Activated CD8-positive, alpha-beta T cell treated with anti-CD3 and anti-CD28 coated beads for 36 hours (primary cell): ENCODE results near the gene FBXO39. TPM values are rescaled to one million over a fixed set of nuclear protein-coding genes. Genes with fewer than 3 reads are reported as not detected.
"Not testable (repeated sequence)": the region's sequence is repeated elsewhere in the genome, so short reads cannot be mapped to it uniquely, and the experiment has no call there.

Experiments used
- ATAC-seq: fragments of 200-7000 bp; cut with Tn5 transposase; one replicate; pipeline ENCODE4 v1.10.0; 2021; ENCODE audit warnings: mild to moderate bottlenecking, moderate library complexity
- CTCF ChIA-PET: fragments of 350-600 bp; sonication (Branson Sonifier 250); formaldehyde crosslinking; loops from one replicate; lab custom pipeline; 2021; ENCODE audit warnings: antibody characterized with exemption; lab: Charles Lee
- POLR2A ChIA-PET: fragments of 350-600 bp; sonication (Branson Sonifier 250); formaldehyde crosslinking; loops from one replicate; lab custom pipeline; 2021; ENCODE audit warnings: antibody characterized with exemption; lab: Charles Lee
- DNase-seq: peaks from one replicate; pipeline ENCODE4 v3.0.0-alpha.2; 2020
- H3K27ac Mint-ChIP-seq: one replicate; pipeline ENCODE4 v1.8.0; 2021; ENCODE audit warnings: mild to moderate bottlenecking, mixed read lengths
- H3K27me3 Mint-ChIP-seq: one replicate; pipeline ENCODE4 v1.8.0; 2021; ENCODE audit warnings: mixed read lengths
- H3K36me3 Mint-ChIP-seq: one replicate; pipeline ENCODE4 v1.8.0; 2021; ENCODE audit warnings: low read depth, mixed read lengths
- H3K4me1 Mint-ChIP-seq: one replicate; pipeline ENCODE4 v1.8.0; 2021; ENCODE audit warnings: low read depth, mixed read lengths
- H3K4me3 Mint-ChIP-seq: one replicate; pipeline ENCODE4 v1.8.0; 2021; ENCODE audit warnings: mild to moderate bottlenecking, moderate library complexity, mixed read lengths
- H3K9me3 Mint-ChIP-seq: one replicate; pipeline ENCODE4 v1.8.0; 2021; ENCODE audit warnings: mixed read lengths
- CTCF ChIP-seq: fragments of 200-600 bp; IDR thresholded peaks from one replicate; pipeline ENCODE4 v1.8.0; 2022; ENCODE audit warnings: antibody characterized with exemption, mild to moderate bottlenecking
- intact Hi-C: fragments of 100-400 bp; cut with micrococcal nuclease; formaldehyde crosslinking; loops from one replicate; pipeline ENCODE4 v1.10.0; 2022
- total RNA-seq, 2 experiments: library from RNA; stranded (reverse); gene quantifications; one replicate each; pipeline ENCODE4 v1.2.3, GENCODE V29; 2021

Gene FBXO39
- total RNA-seq: not detected

- POLR2A ChIA-PET: no interaction called here
- peaks cover 45% of the 10 kb centered on the region for H3K27me3 Mint-ChIP-seq
- H3K4me3 Mint-ChIP-seq: no peak within 1 kb of the TSS
- ATAC-seq (no peak), DNase-seq (no peak)
- no peaks in the 10 kb centered on the region for H3K4me1 Mint-ChIP-seq
- intact Hi-C loops: no loop called here
- no peak for TF ChIP-seq CTCF
- peaks cover 40% of the 10 kb centered on the region for H3K36me3 Mint-ChIP-seq
- CTCF ChIA-PET: interaction anchor here (0.9 kb wide), 1 partner anchor 135 kb away, joined by 3 read pairs; no protein-coding TSS in a partner anchor
- no peak within 1 kb of the TSS for H3K27ac Mint-ChIP-seq
- H3K9me3 Mint-ChIP-seq: peaks cover 26% of the 10 kb centered on the region
Observed at GRCh38 chr17:6775871-6776405, at the start of gene FBXO39. FBXO39 (plus strand) TSS chr17:6776215; CDS start chr17:6779869, 3,654 bp downstream.

DNA sequence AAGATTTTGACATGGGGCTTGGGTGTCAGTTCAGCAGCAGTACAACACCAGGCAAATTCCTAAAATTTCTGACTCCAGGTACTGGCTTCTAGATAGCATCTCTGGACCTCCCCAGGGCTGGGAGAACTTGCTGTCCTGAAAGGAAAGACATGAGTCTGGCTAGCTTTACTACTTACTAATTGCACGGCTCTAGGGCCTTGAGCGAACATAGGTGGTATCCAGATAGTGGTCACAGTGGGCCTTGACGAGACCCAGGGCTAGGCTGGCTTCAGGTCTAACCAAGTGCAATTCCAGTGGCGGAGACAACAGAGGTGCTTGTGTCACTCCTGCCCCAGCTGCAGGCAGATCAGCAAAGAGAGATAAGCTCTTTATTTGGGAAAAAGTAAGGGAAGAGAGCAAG lies 46.5 kb upstream of the FBXO39 start:
- ChIA-PET POLR2A (no interaction called here), CTCF (interaction anchor here (0.7 kb wide), 1 partner anchor 114 kb away, joined by 3 read pairs; no protein-coding TSS in a partner anchor)
- intact Hi-C loops: no loop called here
- Mint-ChIP-seq H3K4me1 (no peaks in the 10 kb centered on the region), H3K27me3 (peaks cover 13% of the 10 kb centered on the region), H3K4me3 (no peak overlapping the region), H3K27ac (no peak overlapping the region), H3K9me3 (no peaks in the 10 kb centered on the region), H3K36me3 (no peaks in the 10 kb centered on the region)
- DNase-seq (no peak), ATAC-seq (no peak)
- no peak for TF ChIP-seq CTCF

DNA sequence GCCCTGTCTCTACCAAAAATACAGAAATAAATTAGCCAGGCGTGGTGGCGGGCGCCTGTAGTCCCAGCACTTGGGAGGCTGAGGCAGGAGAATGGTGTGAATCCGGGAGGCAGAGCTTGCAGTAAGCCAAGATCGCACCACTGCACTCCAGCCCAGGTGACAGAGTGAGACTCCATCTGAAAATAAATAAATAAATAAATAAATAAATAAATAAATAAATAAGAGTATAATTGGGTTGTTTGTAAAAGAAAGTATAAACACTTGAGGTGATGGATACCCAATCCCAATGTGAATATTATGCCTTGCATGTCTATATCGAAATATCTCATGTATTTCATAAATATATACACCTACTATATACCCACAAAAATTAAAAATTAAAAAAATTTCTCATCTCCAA lies 29.4 kb upstream of the FBXO39 start:
- H3K4me1 Mint-ChIP-seq, POLR2A ChIA-PET, H3K27ac Mint-ChIP-seq, intact Hi-C loops, H3K36me3 Mint-ChIP-seq, ATAC-seq, H3K9me3 Mint-ChIP-seq, DNase-seq, H3K4me3 Mint-ChIP-seq: not testable (repeated sequence)
- H3K27me3 Mint-ChIP-seq: peaks cover 16% of the 10 kb centered on the region
- CTCF ChIA-PET: interaction anchor here (0.6 kb wide), 1 partner anchor 139 kb away, joined by 3 read pairs; no protein-coding TSS in a partner anchor

DNA sequence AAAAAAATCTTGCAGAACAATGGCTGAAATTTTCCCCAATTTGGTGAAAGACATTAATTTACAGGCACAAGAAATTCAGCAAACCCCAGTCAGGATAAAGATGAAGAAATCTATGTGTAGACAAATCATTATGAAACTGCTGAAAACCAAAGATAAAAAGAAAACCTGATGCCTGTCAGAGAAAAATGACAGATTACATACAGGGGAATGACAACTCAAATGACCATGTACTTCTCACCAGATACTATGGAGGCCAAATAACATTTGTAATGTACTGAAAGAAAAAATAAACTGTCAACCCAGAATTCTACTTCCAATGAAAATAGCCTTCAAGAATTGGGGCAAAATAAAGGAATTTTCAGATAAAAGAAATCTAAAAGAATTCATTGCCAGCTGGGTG lies 27.4 kb upstream of the FBXO39 start:
- ChIA-PET CTCF (no interaction called here), POLR2A (no interaction called here)
- no peak for DNase-seq
- no peak overlapping the region for H3K4me3 Mint-ChIP-seq
- H3K9me3 Mint-ChIP-seq: no peaks in the 10 kb centered on the region
- intact Hi-C loops: no loop called here
- H3K36me3 Mint-ChIP-seq: no peaks in the 10 kb centered on the region
- peaks cover 11% of the 10 kb centered on the region for H3K27me3 Mint-ChIP-seq
- TF ChIP-seq CTCF: no peak
- no peak overlapping the region for H3K27ac Mint-ChIP-seq
- no peak for ATAC-seq
- peaks cover 16% of the 10 kb centered on the region for H3K4me1 Mint-ChIP-seq

DNA sequence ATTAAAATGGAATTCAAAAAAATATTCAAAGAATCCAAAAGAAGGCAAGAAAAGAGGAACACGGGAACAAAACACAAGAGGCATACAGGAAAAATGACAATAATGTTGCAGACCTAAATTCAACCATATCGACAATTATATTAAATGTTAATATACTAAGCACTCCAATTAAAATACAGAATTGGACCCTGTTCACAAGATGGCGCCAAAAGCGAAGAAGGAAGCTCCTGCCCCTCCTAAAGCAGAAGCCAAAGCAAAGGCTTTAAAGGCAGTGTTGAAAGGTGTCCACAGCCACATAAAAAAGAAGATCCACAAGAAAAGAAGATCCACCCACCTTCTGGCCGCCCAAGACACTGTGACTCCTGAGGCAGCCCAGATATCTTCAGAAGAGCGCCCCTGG lies 26.5 kb upstream of the FBXO39 start:
- H3K27me3 Mint-ChIP-seq: peaks cover 7% of the 10 kb centered on the region
- POLR2A ChIA-PET: no interaction called here
- CTCF ChIA-PET: interaction anchor here (1.3 to 2.7 kb wide), 3 partner anchors 32 to 255 kb away, joined by 3 to 11 read pairs (median 4); no protein-coding TSS in a partner anchor
- DNase-seq (peak; percentile 24), ATAC-seq (no peak)
- H3K4me1 Mint-ChIP-seq: peaks cover 19% of the 10 kb centered on the region
- H3K4me3 Mint-ChIP-seq: no peak overlapping the region
- no peaks in the 10 kb centered on the region for H3K9me3 Mint-ChIP-seq
- intact Hi-C loops: no loop called here
- no peak overlapping the region for H3K27ac Mint-ChIP-seq
- no peaks in the 10 kb centered on the region for H3K36me3 Mint-ChIP-seq
- TF ChIP-seq CTCF: no peak
